ENCODE data around the gene ATXN7.

DNA sequence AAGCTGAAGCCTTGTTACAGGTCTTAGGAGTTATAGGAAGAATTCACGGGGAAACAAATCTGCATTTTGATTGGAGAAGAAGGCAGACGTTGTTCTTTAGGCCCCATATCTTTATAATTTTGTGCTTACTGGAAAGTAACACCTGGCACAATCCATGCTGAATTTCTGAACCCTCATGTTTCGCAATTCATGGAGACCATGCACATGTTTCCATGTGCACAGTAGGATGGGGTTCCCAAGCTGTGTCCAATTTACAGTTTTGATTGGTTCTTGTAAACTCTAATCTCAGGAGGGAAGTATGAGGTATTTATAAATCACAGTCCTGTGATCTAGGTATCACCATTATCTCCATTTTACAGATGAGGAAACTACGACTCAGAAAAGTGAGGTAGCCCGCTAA, 56.3 kb downstream of the ATXN7 start:
- TF ChIP-seq POLR2A (IDR thresholded peaks at IDR 0.05; ENCODE audit: low read depth, low read length) (no peak), CTCF (conservative IDR thresholded peaks at IDR 0.05; ENCODE audit: low read depth, low read length) (no peak), BHLHE40 (IDR thresholded peaks at IDR 0.05; ENCODE audit: low read depth, low read length) (no peak)
